HCT116 (cell line): Measurements from ENCODE around the gene IFT57. TPM values are rescaled to one million over a fixed set of nuclear protein-coding genes. Genes with fewer than 3 reads are reported as not detected.

Experiments
- ATAC-seq: fragments of 200-7000 bp; cut with Tn5 transposase; 2 replicates; pipeline ENCODE4 v1.9.1; 2020; ENCODE audit warnings: mild to moderate bottlenecking, moderate library complexity
- BruUV-seq: library from RNA; stranded (reverse); fragments of 400-500 nt; replicated peaks from 2 replicates; lab custom pipeline; 2021; lab: Mats Ljungman, UMichigan
- CTCF ChIA-PET: fragments of 300-600 bp; sonication (Branson Sonifier 250); formaldehyde crosslinking; loops from one replicate; lab custom pipeline; 2021; ENCODE audit warnings: antibody characterized with exemption; lab: Charles Lee
- POLR2A ChIA-PET: fragments of 300-600, 350-600 bp; sonication (Branson Sonifier 250); formaldehyde crosslinking; loops from one replicate; lab custom pipeline; 2021; ENCODE audit warnings: antibody characterized with exemption; lab: Charles Lee
- RAD21 ChIA-PET, 2 experiments: fragments of 300-600 bp; sonication (Branson Sonifier 250); formaldehyde crosslinking; loops; one replicate each; lab custom pipeline; 2023; ENCODE audit warnings: low total read pairs in 2 of 2; ENCODE audit not compliant: uncharacterized antibody in 2 of 2, unreplicated experiment in 2 of 2, low non-redundant PET in 1 of 2; lab: Charles Lee
- DNase-seq: peaks from one replicate; pipeline ENCODE4 v3.0.0-alpha.2; 2010; ENCODE audit warnings: low read depth, low spot score
- H2AFZ ChIP-seq: fragments of 200-600 bp; shearing (Covaris generic), sonication (generic); 2 replicates; pipeline ENCODE4 v1.6.1; 2017; ENCODE audit warnings: low read depth, mixed run types, mixed read lengths, antibody characterized with exemption, low read length; ENCODE audit not compliant: poor library complexity, severe bottlenecking
- H3K27ac ChIP-seq: 2 replicates; pipeline ENCODE4 v1.5.1; 2012; ENCODE audit warnings: low read depth, low read length
- H3K27me3 ChIP-seq: fragments of 200-600 bp; sonication (generic); 2 replicates; pipeline ENCODE4 v1.6.1; 2016; ENCODE audit warnings: mixed run types, low read length, mixed read lengths; ENCODE audit not compliant: insufficient read depth
- H3K36me3 ChIP-seq, 2 experiments: fragments of 200-500 bp in 1 of 2; fragments of 200-600 bp in 1 of 2; sonication (Bioruptor generic) in 1 of 2; sonication (generic) in 1 of 2; 2 replicates each; pipeline versions ENCODE4 v1.5.1 to v1.6.1; 2014 to 2016; ENCODE audit warnings: low read length in 2 of 2, inconsistent platforms in 1 of 2, mixed read lengths in 1 of 2, mixed run types in 1 of 2; ENCODE audit not compliant: insufficient read depth in 2 of 2, control insufficient read depth in 1 of 2
- H3K4me1 ChIP-seq, 2 experiments: fragments of 200-600 bp in 1 of 2; sonication (generic) in 1 of 2; 2 replicates each; pipeline versions ENCODE4 v1.5.1 to v1.6.1; 2012 to 2017; ENCODE audit warnings: low read length in 2 of 2, inconsistent platforms in 1 of 2, mild to moderate bottlenecking in 1 of 2, mixed read lengths in 1 of 2, mixed run types in 1 of 2, moderate library complexity in 1 of 2; ENCODE audit not compliant: insufficient read depth in 2 of 2, control insufficient read depth in 1 of 2
- H3K4me2 ChIP-seq: fragments of 200-600 bp; sonication (generic); 2 replicates; pipeline ENCODE4 v1.6.1; 2017; ENCODE audit warnings: mixed run types, low read length, mixed read lengths
- H3K4me3 ChIP-seq, 2 experiments: fragments of 200-600 bp in 1 of 2; sonication (generic) in 1 of 2; replicated peaks in 1 of 2; 2 replicates each; pipeline ENCODE4 v1.5.1; 2011 to 2016; ENCODE audit warnings: low read length in 2 of 2, control low read depth in 1 of 2, low read depth in 1 of 2, mild to moderate bottlenecking in 1 of 2, mixed read lengths in 1 of 2, mixed run types in 1 of 2
- H3K79me2 ChIP-seq: fragments of 200-600 bp; sonication (generic); 2 replicates; pipeline ENCODE4 v1.6.1; 2017; ENCODE audit warnings: mild to moderate bottlenecking, mixed run types, low read length, moderate library complexity, mixed read lengths; ENCODE audit not compliant: insufficient read depth
- H3K9ac ChIP-seq: fragments of 200-600 bp; sonication (generic); 2 replicates; pipeline ENCODE4 v1.6.1; 2016; ENCODE audit warnings: low read length, mixed read lengths
- H3K9me2 ChIP-seq: fragments of 200-600 bp; sonication (generic), shearing (Covaris generic); 2 replicates; pipeline ENCODE4 v1.6.1; 2017; ENCODE audit warnings: mixed run types, mild to moderate bottlenecking, moderate library complexity; ENCODE audit not compliant: insufficient read depth
- H3K9me3 ChIP-seq, 2 experiments: fragments of 200-500 bp in 1 of 2; fragments of 200-600 bp in 1 of 2; sonication (Bioruptor generic) in 1 of 2; sonication (generic) in 1 of 2; 2 replicates each; pipeline ENCODE4 v1.6.1; 2014 to 2017; ENCODE audit warnings: low read length in 2 of 2, mixed read lengths in 2 of 2, inconsistent platforms in 1 of 2, low read depth in 1 of 2, mild to moderate bottlenecking in 1 of 2, mixed run types in 1 of 2, moderate library complexity in 1 of 2; ENCODE audit not compliant: control insufficient read depth in 1 of 2, insufficient read depth in 1 of 2
- H4K20me1 ChIP-seq: fragments of 200-600 bp; sonication (generic), shearing (Covaris generic); 2 replicates; pipeline ENCODE4 v1.6.1; 2017; ENCODE audit warnings: mixed run types, mild to moderate bottlenecking, moderate library complexity; ENCODE audit not compliant: insufficient read depth
- ELF1 ChIP-seq: IDR thresholded peaks from 2 replicates; pipeline ENCODE4 v1.6.1; 2012; ENCODE audit warnings: low read depth, borderline replicate concordance
- EZH2 ChIP-seq: fragments of 200-600 bp; sonication (generic); IDR thresholded peaks from 2 replicates; pipeline ENCODE4 v1.6.1; 2017; ENCODE audit warnings: antibody characterized with exemption, mixed run types
- EZH2phosphoT487 ChIP-seq: fragments of 200-600 bp; IDR thresholded peaks from 2 replicates; pipeline ENCODE4 v1.6.1; 2018; ENCODE audit warnings: antibody characterized with exemption, borderline replicate concordance
- FOSL1 ChIP-seq: IDR thresholded peaks from 2 replicates; pipeline ENCODE4 v1.6.1; 2012; ENCODE audit warnings: low read depth
- JUND ChIP-seq: IDR thresholded peaks from 2 replicates; pipeline ENCODE4 v1.6.1; 2012
- POLR2AphosphoS5 ChIP-seq: IDR thresholded peaks from 2 replicates; pipeline ENCODE4 v1.6.1; 2011; ENCODE audit warnings: mild to moderate bottlenecking, low read depth, low read length, moderate library complexity
- RAD21 ChIP-seq: IDR thresholded peaks from 2 replicates; pipeline ENCODE4 v1.6.1; 2012; ENCODE audit warnings: low read depth, mild to moderate bottlenecking
- SIN3A ChIP-seq: IDR thresholded peaks from 2 replicates; pipeline ENCODE4 v1.6.1; 2012; ENCODE audit warnings: low read depth
- SRF ChIP-seq: IDR thresholded peaks from 2 replicates; pipeline ENCODE4 v1.6.1; 2012; ENCODE audit warnings: low read depth
- YY1 ChIP-seq: IDR thresholded peaks from 2 replicates; pipeline ENCODE4 v1.6.1; 2011; ENCODE audit warnings: low read length, low read depth, moderate library complexity, mild to moderate bottlenecking; ENCODE audit not compliant: insufficient replicate concordance; ENCODE audit errors: extremely low read depth
- intact Hi-C: fragments of 100-400 bp; cut with micrococcal nuclease; formaldehyde crosslinking; loops from 2 replicates; pipeline ENCODE4 v1.10.0; 2022
- total RNA-seq: library from RNA; stranded (reverse); gene quantifications from one replicate; pipeline ENCODE4 v1.2.1, GENCODE V29; 2021; ENCODE audit not compliant: unreplicated experiment
- TF ChIP-seq, protein P1 (sequence below): IDR thresholded peaks from 2 replicates; pipeline ENCODE4 v1.6.1; 2012
- TF ChIP-seq, protein P2 (sequence below), 3 experiments: fragments of 200-600 bp in 1 of 3; sonication (generic) in 1 of 3; IDR thresholded peaks in 2 of 3; conservative IDR thresholded peaks in 1 of 3; 2 replicates each; pipeline ENCODE4 v1.5.1; 2012 to 2017; ENCODE audit warnings: low read depth in 2 of 3, low read length in 2 of 3, antibody characterized with exemption in 1 of 3, borderline replicate concordance in 1 of 3, control low read depth in 1 of 3, mild to moderate bottlenecking in 1 of 3, mixed read lengths in 1 of 3, mixed run types in 1 of 3, moderate library complexity in 1 of 3; ENCODE audit not compliant: insufficient read depth in 1 of 3

IFT57 gene
- total RNA-seq, 1 experiment from 2014 or later = 38.4 TPM

DNA sequence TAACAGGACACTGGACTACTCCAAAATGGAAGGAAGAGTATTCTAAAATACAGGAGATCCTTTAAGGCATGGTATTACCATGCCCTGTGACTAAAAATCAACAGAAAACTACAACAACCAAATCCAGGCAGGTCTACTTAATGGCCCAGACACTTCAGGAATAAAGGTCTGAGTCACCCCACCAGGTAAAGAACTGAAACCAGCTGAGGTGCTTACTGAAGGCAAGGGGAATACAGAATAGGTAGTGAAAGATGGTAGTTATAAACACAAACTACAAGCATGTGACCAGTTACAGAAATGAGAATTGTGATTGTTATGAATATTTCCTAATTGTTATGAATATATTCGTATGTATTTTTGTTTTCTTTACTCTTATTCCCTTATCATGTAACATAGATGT is 13.4 kb downstream of the IFT57 start:
- RAD21 ChIA-PET = no interaction called here
- Histone ChIP-seq H3K27ac (no peak overlapping the region), H3K4me1 (no peaks in the 10 kb centered on the region), H3K9ac (no peak overlapping the region), H3K79me2 (no peaks in the 10 kb centered on the region), H3K9me3 (no peaks in the 10 kb centered on the region), H2AFZ (no peak overlapping the region), H3K4me2 (no peak overlapping the region), H4K20me1 (no peaks in the 10 kb centered on the region), H3K9me2 (no peaks in the 10 kb centered on the region), H3K36me3 (peaks cover 0 to 5% of the 10 kb centered on the region in 2 experiments; a peak in 3 of 4 replicates), H3K27me3 (no peaks in the 10 kb centered on the region), H3K4me3 (no peak overlapping the region)
- TF ChIP-seq SRF (no peak), EZH2phosphoT487 (no peak), YY1 (no peak), POLR2AphosphoS5 (no peak), EZH2 (no peak), JUND (no peak), ELF1 (no peak), SIN3A (no peak), RAD21 (no peak), FOSL1 (no peak)
- no TSS peak for BruUV-seq
- ATAC-seq (no peak), DNase-seq (no peak)
- POLR2A ChIA-PET = no interaction called here
- intact Hi-C loops = no loop called here
- CTCF ChIA-PET = no interaction called here

DNA sequence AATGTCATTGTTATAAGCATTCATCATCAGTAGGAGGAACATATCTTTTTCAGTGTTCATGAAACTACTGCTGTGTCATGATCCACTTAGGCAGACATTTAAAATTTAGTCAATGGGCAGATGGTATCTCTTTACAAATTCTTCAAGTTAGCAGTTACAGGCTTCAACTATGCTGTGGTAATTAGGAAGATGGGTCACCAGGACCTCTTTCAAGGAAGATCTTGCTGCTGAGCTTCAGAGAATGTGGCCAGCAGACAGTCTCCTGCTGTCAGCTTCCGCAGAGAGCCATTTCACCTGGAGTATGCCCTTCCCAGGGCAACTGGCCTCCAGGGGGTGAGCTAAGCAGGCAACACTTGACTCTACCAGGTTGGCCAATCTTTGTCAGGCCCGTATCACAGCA is 19.4 kb downstream of the IFT57 start:
- Histone ChIP-seq H3K9me2 (no peaks in the 10 kb centered on the region), H3K79me2 (no peaks in the 10 kb centered on the region), H3K4me2 (no peak overlapping the region), H3K36me3 (peaks cover 0 to 4% of the 10 kb centered on the region in 2 experiments; a peak in 2 of 4 replicates), H2AFZ (no peak overlapping the region), H3K9me3 (no peaks in the 10 kb centered on the region), H4K20me1 (no peaks in the 10 kb centered on the region), H3K4me3 (no peak overlapping the region), H3K27me3 (no peaks in the 10 kb centered on the region), H3K27ac (no peak overlapping the region), H3K4me1 (no peaks in the 10 kb centered on the region), H3K9ac (no peak overlapping the region)
- TF ChIP-seq, protein P1, sequence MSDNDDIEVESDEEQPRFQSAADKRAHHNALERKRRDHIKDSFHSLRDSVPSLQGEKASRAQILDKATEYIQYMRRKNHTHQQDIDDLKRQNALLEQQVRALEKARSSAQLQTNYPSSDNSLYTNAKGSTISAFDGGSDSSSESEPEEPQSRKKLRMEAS = no peak
- TF ChIP-seq, protein P2, sequence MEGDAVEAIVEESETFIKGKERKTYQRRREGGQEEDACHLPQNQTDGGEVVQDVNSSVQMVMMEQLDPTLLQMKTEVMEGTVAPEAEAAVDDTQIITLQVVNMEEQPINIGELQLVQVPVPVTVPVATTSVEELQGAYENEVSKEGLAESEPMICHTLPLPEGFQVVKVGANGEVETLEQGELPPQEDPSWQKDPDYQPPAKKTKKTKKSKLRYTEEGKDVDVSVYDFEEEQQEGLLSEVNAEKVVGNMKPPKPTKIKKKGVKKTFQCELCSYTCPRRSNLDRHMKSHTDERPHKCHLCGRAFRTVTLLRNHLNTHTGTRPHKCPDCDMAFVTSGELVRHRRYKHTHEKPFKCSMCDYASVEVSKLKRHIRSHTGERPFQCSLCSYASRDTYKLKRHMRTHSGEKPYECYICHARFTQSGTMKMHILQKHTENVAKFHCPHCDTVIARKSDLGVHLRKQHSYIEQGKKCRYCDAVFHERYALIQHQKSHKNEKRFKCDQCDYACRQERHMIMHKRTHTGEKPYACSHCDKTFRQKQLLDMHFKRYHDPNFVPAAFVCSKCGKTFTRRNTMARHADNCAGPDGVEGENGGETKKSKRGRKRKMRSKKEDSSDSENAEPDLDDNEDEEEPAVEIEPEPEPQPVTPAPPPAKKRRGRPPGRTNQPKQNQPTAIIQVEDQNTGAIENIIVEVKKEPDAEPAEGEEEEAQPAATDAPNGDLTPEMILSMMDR (IDR thresholded peaks at IDR 0.05 in 2 of 3, conservative IDR thresholded peaks at IDR 0.05 in 1 of 3; ENCODE audit: borderline replicate concordance in 1 of 3, insufficient read depth in 1 of 3, low read depth in 2 of 3, low read length in 2 of 3) = 0 out of 6 replicates have a peak, but pooled peaks of 1 of the 3 experiments have one; percentile 11
- CTCF ChIA-PET = no interaction called here
- RAD21 ChIA-PET = no interaction called here
- POLR2A ChIA-PET = no interaction called here
- intact Hi-C loops = no loop called here
- ATAC-seq = peak; percentile 73
- no peak for DNase-seq
- no TSS peak for BruUV-seq
